ENCODE measurements around the gene DUSP9.
"Not testable (repeated sequence)": the region's sequence is repeated elsewhere in the genome, so short reads cannot be mapped to it uniquely, and the experiment has no call there.

DUSP9 gene

DNA sequence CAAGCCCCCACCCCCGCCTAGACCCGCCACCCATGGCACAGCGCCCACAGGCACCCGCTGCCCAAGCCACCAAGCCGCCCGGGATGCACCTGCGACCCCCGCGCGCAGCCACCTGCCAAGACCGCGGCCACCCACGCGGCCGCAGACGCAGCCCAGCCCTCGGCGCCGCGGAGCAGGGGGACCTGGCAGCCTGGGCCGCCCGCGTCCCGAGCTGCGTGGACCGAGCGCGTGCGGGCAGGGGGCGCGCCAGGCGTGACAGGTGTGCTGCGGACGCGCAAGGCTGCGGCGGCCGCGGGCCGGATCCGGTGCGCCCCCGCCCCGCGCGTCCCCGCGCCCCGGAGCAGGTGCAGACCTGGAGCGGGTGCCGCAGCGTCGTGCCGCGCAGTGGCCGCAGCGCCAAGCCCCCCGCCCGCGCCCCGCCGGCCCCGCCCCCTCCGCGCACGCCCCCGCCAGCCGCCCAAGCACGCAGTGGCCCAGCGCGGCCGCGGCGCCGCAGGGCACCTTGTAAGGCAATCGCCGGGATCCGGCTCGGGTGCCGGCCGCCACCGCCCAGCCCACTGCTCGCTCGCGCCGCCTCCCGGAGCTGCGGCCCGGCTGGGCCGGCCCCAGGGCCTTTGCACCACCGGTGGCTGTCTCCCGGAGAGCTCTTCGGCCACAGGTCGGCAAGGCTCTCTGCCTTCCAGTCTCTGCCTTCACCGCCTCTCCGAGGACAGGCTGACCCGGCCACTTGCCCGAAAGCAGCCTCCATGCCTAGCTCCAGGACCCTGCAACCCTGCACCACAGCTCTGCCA lies 26.6 kb downstream of the DUSP9 start, which contains the start of gene PNCK:
PNCK (minus strand) TSS at position 386 of the 791 bp plus-strand sequence. CDS start 737 bp downstream, outside the sequence.
- DNase-seq = no peak

DNA sequence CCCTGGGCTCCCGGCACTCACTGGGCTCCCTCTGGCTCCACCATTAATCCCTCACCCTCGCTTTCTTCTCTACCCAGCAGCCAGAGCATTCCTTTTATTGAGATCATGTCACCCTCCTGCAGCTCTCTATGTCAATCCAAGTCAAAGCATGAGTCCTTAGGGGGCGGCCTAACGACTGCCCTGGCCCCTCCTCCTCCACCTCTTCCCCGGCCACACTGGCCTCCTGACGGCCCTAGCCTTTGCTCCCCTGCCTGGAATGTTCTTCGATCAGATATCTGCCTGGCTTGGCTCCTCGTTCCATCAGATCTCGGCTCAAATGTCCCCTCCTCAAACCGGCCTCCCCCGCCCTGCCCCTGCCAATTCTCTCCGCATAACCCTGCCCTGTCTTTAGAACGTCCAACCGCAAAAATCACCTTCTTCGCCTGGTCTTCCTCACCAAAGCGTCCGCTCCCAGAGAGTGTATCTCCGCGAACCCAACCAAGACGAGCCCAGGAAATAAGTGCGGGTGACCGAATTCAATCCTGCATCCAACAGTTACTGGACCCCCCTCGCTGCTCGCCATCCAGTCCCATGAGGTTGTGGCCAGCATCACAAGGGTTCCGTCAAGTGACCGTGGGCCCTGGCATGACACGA lies 27.3 kb downstream of the DUSP9 start:
- no peak for DNase-seq

DNA sequence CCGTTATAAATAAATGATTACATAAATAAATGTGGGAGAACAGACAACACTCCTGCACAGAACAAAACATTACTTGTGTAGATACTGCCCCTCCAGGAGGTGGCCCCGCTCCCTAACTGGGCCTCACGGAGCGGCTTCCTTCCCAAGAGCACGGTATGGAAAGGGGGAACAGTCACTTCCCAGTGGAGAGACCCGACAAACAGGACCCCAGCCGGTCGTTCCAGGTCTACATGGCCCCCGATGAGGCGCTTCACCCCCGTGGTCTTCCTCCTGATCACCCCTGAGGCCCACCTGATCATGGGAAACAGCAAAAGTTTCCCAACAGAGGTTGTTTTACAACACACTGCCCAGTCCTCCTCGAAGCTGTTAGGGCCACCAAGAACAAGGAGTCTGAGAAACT lies 34.2 kb downstream of the DUSP9 start:
- no peak for DNase-seq

DNA sequence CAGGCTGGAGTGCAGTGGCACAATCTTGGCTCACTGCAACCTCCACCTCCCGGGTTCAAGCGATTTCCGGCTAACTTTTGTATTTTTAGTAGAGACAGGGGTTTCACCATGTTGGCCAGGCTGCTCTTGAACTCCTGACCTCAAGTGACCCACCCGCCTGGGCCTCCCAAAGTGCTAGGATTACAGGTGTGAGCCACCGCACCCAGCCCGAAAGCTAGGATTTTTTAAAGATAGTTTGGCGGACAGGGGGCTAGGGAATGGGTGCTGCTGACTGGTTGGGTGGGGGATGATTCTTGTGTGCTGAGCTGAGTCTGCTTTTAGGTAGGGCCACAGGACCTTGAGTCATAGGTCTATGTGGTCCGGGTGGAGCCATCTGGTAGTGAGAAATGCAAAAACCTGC lies 36.5 kb downstream of the DUSP9 start:
- not testable (repeated sequence) for DNase-seq

DNA sequence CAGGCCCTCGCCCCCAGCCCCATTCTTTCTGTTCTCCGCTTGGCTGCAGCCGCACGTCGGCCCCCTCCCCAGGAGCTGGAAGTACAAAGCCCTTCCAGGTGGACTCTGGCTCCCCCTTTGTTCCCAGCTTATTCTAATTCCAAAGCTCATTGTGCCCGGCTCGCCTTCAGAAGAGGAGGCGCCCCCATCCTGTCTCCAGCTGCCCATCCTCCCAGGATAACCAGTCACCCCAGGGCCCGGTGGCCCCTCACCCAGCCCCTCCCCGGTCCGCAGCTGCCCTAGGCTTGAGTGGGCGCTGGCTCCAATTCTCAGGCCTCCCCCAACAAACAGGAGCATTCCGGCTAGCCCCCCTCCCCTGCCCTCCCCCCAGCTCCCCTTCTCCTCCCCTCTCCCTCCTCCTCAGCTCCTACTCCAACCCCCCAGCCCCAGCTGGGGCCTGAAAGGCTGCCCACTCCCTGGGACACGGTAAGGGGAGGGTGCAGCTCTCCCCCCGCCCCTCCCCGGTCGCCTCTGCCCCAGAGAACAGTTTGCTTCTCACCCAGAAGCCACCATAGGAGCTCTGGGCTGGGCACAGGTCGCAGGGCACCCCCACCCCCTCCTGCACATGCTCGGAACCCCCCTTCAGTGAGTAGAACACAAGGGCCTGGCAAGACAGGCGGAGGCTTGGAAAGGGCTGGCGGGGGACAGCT lies 37.6 kb downstream of the DUSP9 start:
- no peak for DNase-seq

DNA sequence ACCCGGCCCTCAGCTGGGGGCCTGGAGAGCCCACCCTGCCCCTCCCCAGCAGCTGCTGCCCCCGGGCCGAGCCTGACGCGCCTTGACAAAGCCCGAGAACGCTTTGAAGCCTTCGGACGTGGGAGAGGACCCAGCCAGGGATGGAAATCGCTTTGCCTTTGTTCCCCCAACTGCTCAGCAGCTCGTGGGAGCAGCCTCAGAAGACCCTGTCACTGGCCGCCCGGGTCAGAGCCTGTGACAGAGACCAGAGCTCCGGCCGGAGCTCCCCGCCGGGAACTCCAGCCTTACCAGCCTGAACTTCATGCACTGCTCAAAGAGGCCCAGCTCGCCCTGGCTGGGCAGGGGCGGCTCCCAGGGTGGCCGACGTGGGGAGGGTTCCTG lies 38.1 kb downstream of the DUSP9 start:
- DNase-seq = no peak

DNA sequence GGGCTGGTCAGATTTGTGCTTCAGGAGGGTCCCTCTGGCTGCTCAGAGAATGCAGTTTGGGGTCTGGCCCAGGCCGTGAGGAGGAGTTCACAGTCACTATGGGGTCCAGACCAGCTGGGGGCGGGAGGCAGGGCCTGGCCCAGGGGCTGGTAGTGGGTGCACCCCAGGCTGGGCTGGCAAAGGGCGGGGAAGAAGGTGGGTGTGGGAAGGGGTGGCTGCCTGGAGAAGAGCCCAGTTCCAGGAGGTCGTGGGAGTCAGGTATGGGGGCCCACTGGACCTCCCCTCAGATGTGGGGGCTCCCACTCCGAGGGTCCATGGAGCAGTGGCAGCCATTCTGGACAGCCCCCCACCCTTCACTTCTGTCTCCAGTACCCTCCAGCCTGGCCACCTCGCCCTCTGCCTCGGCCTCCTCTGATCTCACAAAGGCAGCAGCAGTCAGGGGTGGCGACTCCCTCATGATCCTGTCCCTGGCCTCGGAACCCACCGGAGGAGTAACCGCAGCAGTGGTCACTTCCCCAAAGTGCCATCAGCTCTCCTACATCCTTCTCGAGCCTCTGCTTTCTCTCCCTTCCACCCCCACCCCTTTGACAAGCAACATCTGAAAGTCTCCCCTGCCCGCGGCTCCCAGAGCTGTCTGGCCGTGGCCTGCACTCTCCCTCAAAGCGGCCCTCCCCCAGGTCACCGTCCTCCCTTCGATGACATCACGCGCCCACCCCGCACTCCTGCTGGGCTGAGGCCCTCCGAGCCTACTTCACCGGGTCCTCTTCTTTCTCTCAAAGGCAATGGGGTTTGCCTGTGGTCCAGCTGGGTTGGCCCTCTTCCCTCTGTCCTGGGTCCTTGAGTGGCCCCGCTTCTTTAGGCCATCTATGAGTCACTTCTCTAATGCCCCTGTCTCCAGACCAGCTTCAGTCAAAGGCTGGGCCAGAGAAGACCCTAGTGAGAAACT lies 39.0 kb downstream of the DUSP9 start:
- no peak for DNase-seq

DNA sequence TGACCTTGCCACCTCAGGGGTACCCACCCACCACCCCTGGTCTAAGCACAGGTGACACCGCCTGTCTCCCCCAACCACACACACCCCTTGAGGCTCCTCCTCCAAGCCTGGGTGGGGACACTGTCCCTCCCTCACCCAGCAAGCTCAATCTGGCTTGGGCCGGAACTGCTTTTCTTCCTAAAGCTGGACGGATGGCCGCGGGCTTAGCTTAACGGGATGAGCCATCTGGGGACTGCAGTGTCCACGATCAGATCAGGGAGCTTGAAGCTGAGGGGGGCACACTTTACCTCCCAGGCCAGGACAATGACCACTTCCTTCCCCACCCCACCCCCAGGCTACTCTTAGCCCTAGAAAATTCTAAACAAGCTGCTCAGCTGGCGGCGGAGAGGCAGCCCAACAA lies 39.7 kb downstream of the DUSP9 start:
- no peak for DNase-seq

DNA sequence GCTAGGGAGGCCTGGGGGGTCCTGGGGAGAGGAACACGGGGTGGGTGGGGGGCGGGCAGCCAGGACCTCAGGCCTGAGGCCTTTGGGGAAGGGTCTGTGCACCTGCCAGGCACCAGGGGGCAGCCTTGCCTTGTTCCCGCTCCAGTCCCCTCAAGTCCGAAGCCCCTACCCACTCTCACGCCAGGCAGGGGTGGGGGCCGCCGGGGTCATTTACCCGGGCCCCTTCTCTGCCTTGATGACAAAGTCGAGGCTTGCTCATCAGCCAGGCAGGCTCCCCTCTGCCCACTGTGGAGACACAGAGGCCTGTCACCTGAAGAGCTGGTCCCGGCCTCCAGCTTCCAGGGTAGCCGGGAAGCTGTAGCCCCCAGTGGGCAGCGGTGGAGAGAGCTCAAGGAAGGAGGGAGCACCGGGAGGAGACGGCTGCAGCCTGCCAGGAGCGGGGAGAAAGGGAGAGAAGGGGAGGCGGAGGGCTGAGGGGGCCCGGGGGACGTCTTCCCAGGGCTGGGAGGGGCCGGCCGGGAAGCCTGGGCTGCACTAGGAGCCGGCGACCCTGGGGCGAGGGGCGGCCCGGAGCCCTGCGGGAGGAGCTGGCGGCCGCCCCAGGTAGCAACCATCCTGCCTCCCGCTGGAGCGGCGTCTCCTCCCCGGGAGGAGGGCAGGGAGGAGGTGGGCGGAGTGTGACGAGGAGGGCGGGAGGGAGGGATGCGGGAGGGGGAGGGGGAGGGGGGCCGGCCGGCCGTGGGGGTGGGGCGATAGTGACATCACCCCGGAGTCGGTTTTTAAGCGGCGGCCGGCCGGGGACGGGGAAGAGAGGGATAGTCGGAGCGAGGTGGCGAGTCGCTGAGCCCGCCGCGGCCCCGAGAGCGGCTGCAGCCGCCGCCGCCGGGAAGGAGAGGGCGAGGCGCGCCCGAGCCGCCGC lies 40.4 kb downstream of the DUSP9 start, which contains the start of gene SLC6A8:
SLC6A8 (plus strand) TSS at position 806 of the 919 bp plus-strand sequence. CDS start 649 bp downstream, outside the sequence.
- DNase-seq = peak; percentile 69

DNA sequence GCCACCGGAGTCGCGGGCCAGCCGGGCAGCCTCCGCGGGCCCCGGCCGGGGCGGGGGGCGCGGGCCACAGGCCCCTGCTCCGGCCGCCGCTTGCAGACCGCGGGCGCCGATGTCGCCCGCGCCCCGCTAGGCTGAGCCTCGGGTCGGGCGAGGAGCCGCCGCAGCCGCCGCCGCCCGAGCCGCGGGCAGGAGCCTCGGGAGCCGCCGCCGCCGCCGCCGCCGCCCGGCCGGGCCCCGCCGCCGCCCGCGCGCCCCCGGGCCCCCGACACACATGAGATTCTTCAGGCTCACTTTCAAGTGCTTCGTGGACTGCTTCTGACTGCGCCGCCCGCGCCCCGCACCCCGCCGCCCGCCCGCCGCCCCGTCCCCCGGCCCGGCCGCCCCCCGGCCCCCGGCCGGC lies 41.1 kb downstream of the DUSP9 start:
- DNase-seq = no peak

DNA sequence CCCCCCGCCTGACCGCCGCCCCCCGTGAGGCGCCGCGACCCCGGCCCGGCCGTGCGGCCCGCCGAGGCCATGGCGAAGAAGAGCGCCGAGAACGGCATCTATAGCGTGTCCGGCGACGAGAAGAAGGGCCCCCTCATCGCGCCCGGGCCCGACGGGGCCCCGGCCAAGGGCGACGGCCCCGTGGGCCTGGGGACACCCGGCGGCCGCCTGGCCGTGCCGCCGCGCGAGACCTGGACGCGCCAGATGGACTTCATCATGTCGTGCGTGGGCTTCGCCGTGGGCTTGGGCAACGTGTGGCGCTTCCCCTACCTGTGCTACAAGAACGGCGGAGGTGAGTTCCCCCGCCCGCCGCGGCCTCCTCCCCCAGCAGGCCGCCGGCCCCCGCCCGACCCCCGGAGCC lies 41.5 kb downstream of the DUSP9 start:
- no peak for DNase-seq

DNA sequence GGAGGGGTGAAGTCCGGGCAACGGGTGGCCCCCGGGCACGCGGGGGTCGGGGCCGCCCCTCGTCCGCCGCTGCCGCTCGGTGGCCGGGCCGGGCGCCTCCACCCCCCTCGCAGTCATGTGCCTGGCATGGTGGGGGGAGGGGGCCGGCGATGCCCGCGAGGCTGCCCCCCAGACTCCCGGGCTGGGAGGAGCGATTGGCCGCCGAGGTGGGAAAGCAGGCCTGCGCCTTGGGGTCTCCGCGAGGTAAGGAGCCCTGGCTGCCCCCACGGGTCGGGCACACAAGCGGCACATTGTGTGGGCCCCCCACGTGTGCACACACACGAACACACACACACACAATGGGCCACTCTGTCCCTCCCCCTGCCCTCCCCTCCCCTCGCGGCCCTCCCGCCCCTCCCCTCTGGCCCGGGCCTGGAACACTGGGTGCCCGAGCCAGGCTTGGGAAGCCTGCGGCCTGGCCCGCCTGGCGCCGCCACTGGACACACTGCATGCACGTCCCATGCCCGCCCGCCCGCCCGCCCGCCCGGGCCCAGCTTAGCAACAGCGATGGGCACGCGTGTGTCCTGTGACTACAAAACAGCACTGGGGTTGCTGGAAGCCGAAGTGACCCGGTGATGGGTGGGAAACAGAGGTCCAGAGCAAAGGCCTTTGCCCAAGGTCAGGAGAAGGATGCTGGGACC lies 42.0 kb downstream of the DUSP9 start:
- DNase-seq = peak; percentile 76

DNA sequence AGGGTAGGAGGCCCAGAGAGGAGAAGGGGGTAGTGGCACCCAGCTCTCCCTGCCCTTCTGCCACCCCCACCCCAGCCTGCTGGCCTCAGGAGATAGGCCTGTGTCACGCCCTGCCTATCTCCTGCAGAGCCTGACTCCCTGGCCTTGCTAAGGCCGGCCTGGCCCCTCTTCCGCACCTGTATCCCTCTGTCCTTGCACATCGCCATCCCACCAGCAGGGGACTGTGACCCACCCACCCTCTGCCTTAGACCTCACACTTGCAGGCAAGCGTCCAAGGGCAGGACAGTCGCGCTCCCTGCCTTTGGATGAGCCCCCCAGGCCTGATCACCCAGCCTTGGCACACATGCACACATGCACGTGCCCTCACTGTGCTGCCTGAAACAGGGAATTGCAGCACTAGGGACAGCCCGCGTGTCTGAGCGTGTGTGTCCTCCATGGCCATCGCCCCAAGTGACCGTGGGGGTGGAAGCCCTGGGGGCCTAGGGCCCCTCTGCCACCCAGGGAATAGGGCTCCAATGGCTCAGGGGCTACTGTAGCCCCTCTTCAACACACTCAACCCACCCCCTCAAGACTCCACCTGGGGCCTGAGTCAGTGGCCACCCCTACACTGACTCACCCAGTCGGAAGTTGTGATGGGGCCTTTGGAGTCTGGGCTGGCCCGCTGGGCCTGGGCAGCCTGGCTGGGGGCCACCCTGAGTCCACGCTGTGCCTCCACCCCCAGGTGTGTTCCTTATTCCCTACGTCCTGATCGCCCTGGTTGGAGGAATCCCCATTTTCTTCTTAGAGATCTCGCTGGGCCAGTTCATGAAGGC lies 42.9 kb downstream of the DUSP9 start:
- DNase-seq = no peak

DNA sequence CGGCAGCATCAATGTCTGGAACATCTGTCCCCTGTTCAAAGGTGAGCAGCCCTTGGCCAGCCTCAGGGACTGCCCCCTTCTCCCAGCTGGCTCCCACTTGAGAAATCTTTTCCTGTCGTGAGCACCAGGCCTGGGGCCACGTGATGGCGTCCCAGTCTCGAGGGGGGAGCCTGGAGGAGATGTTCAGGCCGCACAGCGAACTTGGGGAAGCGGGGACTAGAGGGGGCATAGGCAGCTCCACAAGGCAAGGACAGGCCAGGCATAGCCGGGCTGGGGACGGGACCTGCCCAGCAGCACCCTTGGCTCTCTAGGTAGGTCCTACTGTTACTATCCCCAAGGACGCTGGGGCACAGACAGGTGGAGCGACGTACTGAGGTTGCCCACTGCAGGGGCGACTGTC lies 43.5 kb downstream of the DUSP9 start:
- DNase-seq = no peak

DNA sequence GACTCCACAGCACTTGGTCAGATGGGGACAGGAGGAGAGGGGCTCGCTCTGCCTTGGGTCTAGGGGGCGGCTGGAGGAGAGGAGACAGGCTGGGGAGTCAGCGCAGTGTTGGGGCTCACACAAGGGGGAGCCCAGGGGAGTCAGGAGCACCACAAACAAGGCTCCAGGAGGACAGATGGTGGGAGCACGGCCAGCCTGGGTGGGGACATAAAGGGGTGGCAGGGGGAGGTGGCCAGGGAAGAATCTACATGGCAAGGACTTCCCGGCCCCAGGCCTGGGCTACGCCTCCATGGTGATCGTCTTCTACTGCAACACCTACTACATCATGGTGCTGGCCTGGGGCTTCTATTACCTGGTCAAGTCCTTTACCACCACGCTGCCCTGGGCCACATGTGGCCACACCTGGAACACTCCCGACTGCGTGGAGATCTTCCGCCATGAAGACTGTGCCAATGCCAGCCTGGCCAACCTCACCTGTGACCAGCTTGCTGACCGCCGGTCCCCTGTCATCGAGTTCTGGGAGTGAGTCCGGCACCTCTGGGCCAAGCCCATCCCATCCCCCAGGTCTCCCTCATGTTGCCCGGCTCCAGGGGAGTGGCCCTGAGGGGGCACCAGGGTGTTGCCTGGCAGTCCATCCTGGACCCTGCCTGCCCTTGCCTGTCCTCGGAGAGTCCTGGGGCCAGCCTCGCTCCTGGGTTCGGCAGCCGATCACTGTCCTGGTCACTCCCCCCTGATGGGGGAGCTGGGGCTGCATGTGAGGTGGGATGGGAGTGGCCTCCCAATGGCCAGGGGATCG lies 44.2 kb downstream of the DUSP9 start:
- not testable (repeated sequence) for DNase-seq

DNA sequence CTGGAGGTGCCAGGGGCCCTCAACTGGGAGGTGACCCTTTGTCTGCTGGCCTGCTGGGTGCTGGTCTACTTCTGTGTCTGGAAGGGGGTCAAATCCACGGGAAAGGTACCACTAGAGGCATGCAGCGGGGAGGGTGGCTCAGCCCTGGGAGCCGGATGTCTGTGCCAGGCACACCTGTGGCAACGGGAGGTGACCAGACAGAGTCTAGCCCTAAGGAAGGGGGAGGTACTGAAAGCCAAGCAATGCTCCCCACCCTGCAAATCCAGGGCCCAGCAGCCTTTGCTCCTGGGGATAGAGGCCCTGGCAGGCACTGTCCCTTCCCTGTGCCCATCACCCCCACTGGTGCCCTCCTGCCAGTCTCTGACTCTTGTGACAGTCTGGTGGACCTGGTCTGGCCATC lies 45.0 kb downstream of the DUSP9 start:
- no peak for DNase-seq

DNA sequence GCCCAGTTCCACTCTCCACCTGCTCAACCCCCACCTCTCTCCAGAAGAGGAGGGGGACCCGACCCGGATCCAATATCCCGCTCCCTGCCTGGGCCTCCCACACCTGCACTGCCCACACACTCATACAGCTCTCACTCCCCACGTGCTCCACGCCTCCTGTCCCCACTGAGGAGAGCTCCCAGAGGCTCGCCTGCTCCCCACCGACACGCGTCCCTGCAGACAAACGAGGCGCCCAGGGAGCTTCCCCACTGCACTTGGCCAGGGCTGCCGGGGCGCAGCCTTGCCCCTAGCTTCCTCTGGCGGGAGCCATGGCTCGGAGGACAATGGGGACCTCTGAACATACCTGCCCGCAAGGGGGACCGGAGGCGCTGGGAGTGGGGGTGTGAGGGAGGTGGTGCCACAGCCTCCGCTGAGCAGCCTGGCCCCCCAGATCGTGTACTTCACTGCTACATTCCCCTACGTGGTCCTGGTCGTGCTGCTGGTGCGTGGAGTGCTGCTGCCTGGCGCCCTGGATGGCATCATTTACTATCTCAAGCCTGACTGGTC lies 45.7 kb downstream of the DUSP9 start:
- no peak for DNase-seq

DNA sequence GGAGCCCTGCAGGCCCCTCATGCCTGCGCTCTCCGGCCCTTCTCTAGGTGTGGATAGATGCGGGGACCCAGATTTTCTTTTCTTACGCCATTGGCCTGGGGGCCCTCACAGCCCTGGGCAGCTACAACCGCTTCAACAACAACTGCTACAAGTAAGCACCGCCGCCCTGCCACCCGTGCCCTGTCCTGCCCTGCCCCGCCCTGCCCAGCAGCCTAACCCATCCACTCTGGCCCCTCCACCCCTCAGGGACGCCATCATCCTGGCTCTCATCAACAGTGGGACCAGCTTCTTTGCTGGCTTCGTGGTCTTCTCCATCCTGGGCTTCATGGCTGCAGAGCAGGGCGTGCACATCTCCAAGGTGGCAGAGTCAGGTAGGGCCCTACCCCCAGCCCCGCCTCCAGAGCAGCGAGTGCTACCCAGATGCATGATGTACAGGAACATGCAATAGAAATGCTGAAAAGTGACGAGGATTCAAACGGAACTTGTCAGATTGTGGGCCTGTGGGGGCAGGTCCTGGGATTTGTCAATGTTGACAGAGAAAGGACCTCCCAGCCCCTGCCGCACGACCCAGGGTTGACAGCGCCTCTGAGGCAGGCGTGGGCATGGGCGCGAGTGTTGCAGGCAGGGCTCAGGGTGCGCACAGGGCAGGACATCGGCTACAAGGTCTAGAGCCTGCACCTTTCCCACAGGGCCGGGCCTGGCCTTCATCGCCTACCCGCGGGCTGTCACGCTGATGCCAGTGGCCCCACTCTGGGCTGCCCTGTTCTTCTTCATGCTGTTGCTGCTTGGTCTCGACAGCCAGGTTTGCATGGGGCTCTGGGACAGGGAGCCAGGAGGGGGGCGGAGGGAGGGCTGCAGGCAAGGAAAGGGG lies 46.4 kb downstream of the DUSP9 start:
- no peak for DNase-seq
